Stimulated activated CD4-positive, alpha-beta T cell treated with anti-CD3 and anti-CD28 coated beads, Interleukin-2, amount 100 ng/mL, for 24 hours (primary cell): ENCODE data around the gene ANKMY1.
A peak's percentile ranks its signal among the peaks of the same experiment; 100 is the strongest.

Source experiments
- DNase-seq, 2 donors: peaks; one replicate each; pipeline ENCODE4 v3.0.0-alpha.2; 2020

Gene ANKMY1

GRCh38 chr2:240594511-240595380 lies 37.0 kb upstream of the ANKMY1 start:
- DNase-seq, result no peak

- no peak for DNase-seq
These were observed 36.1 kb upstream of the ANKMY1 start for GRCh38 chr2:240593703-240594451.

GRCh38 chr2:240593026-240593702 lies 35.4 kb upstream of the ANKMY1 start:
- DNase-seq, result no peak

GRCh38 chr2:240591784-240592183 lies 34.0 kb upstream of the ANKMY1 start:
- DNase-seq, result no peak

GRCh38 chr2:240591226-240591625 lies 33.4 kb upstream of the ANKMY1 start:
- DNase-seq, result no peak

GRCh38 chr2:240590681-240591111 lies 32.9 kb upstream of the ANKMY1 start:
- DNase-seq, result no peak

- no peak for DNase-seq
These were observed 32.2 kb upstream of the ANKMY1 start for GRCh38 chr2:240589850-240590525.

GRCh38 chr2:240589375-240589774 lies 31.6 kb upstream of the ANKMY1 start:
- DNase-seq, result no peak

GRCh38 chr2:240588669-240589068 lies 30.9 kb upstream of the ANKMY1 start:
- no peak for DNase-seq

GRCh38 chr2:240588006-240588655 lies 30.3 kb upstream of the ANKMY1 start:
- no peak for DNase-seq

- peak; percentile 60 to 68 for DNase-seq
These were observed 29.4 kb upstream of the ANKMY1 start for GRCh38 chr2:240586919-240587800.

GRCh38 chr2:240586198-240586918 lies 28.6 kb upstream of the ANKMY1 start, which contains the start of gene CAPN10:
Gene CAPN10, plus strand, starts transcription at chr2:240586734. Its CDS starts 178 bp downstream, at chr2:240586912.
- DNase-seq, result peak; percentile 96 to 97

- DNase-seq, result no peak
These were observed 28.0 kb upstream of the ANKMY1 start for GRCh38 chr2:240585681-240586197.

- DNase-seq, result no peak
These were observed 27.3 kb upstream of the ANKMY1 start for GRCh38 chr2:240585101-240585500.

- DNase-seq, result no peak
These were observed 26.8 kb upstream of the ANKMY1 start for GRCh38 chr2:240584486-240585031.

- DNase-seq, result no peak
These were observed 26.0 kb upstream of the ANKMY1 start for GRCh38 chr2:240583774-240584173.

- no peak for DNase-seq
These were observed 25.0 kb upstream of the ANKMY1 start for GRCh38 chr2:240582781-240583180.

- no peak for DNase-seq
These were observed 24.0 kb upstream of the ANKMY1 start for GRCh38 chr2:240581811-240582210.

- DNase-seq, result peak; percentile 78 to 80
These were observed 22.2 kb upstream of the ANKMY1 start for GRCh38 chr2:240579771-240580614.
